GM19351 (cell line): ENCODE results near the gene ADIPOQ.
"Not testable (repeated sequence)": the region's sequence is repeated elsewhere in the genome, so short reads cannot be mapped to it uniquely, and the experiment has no call there.

Experiments
- ATAC-seq: cut with Tn5 transposase; IDR thresholded peaks from one replicate; pipeline ENCODE4 v1.9.1; 2021; ENCODE audit warnings: mild to moderate bottlenecking, moderate library complexity; ENCODE audit not compliant: unreplicated experiment

ADIPOQ gene

DNA sequence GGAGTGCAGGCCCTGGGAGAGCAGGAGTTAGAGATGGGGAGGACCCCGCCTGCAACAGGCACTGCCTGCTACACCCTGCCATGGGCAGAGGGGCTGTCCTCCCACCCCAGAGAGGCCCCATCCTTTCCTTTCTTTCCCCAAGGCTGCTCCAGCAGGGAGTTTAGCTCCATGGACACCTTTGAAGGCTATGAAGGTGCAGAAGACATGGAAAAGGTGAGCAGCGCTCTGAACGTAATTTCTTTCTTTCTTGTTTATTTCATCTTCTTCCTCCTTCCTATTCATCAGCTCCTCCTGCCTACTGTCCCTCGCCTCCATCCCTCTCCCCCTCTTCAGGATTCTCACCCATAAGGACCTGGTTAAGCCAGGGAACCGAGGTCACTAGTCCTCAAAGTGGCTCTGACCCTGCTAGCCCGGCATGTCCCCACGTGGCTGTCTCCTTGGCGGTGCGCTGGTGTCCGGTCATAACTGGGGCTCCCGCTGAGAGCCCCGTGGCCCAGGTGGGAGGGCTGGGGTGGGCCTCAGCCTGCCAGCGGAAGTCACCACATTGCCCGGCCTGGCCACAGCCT, 16.0 kb upstream of the ADIPOQ start:
- ATAC-seq: no peak

- peak; percentile 83 for ATAC-seq
Observed at GRCh38 chr3:186826976-186827857, 15.3 kb upstream of the ADIPOQ start.

DNA sequence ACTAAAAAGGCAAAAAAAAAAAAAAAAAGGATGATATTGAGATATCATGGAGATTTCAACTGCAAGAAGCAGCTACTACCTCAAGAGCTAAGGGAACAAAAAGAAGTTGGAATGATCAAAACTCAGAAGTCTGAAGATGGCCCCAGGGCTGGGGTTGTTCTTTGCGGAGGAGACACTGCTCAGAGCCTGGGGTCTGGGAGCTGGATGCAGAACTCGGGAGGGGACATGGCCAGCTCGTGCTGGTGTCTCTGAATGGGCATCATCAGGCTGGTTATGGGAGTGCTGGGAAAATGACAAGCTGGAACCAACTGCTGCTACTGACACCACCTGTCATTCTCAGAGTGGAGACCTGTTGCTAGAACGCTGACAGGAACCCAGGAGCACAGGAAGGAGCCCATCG, 14.2 kb upstream of the ADIPOQ start:
- no peak for ATAC-seq

- no peak for ATAC-seq
Observed at GRCh38 chr3:186831798-186832197, 10.7 kb upstream of the ADIPOQ start.

- ATAC-seq: no peak
Observed at GRCh38 chr3:186832276-186832675, 10.2 kb upstream of the ADIPOQ start.

DNA sequence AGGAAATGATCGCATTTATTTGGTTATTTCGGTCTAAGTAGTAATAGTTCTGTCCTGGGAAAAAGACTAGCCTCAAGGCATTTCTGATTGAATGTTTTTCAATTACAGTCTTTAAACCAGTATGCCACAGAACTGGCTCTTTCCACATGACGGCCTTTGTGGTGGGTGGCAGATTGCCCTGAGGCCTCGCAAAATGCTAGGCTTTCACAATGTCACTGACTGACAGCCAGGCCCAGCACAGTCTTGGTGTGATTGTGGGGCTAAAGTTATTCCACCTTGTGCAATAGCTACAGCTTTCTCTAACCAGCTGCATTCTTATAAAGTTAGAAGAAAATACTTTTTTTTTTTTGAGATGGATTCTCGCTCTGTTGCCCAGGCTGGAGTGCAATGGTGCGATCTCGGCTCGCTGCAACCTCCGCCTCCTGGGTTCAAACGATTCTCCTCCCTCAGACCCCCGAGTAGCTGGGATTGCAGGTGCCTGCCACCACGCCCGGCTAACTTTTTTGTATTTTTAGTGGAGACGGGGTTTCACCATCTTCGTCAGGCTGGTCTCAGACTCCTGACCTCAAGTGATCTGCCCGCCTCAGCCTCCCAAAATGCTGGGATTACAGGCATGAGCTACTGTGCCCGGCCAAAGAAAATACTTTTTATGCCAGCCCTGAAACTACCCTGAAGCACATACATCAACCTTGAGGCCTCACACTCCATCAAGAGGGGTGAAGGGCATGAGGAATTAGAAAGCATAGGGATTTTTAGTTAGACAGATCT, 2.5 kb upstream of the ADIPOQ start:
- ATAC-seq: no peak

DNA sequence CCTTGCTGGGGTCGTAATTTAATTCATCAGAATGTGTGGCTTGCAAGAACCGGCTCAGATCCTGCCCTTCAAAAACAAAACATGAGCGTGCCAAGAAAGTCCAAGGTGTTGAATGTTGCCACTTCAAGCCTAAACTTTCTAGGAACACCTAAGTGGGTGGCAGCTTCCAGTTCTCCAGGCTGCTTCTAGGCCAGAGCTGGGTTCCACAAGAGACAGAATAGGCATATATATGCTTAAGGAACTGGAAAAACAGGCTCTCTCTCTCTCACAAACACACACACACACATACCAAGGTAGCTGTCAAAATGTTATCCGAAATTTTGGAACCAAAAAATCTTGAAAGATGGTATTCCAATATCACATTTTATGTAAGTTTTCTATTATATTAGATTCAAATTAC, 890 bp upstream of the ADIPOQ start:
- ATAC-seq: no peak

GRCh38 chr3:186843039-186843432, 526 bp downstream of the ADIPOQ start:
- no peak for ATAC-seq

DNA sequence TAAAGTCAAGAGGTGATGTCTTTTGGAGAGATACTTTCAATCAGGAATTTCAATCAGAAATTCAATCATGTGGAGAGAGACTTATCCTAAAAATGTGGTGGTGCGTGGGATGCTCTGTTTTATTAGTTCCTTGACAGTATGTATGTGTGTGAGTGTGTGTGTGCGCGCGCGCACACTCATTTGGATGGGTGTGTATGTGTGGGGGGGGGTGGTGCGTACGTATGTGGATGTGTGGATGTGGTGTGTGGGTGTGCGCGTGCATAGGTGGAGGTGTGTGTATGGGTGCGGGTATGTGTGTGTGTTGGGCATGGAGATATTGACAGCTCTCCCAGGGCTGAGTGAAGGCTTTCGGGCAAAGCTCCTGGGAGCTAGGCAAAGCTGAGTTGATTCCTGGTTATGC, 2.4 kb downstream of the ADIPOQ start:
- ATAC-seq: no peak

- ATAC-seq: no peak
Observed at GRCh38 chr3:186845756-186846155, 3.2 kb downstream of the ADIPOQ start.

- ATAC-seq: no peak
Observed at GRCh38 chr3:186847437-186847836, 4.9 kb downstream of the ADIPOQ start.

DNA sequence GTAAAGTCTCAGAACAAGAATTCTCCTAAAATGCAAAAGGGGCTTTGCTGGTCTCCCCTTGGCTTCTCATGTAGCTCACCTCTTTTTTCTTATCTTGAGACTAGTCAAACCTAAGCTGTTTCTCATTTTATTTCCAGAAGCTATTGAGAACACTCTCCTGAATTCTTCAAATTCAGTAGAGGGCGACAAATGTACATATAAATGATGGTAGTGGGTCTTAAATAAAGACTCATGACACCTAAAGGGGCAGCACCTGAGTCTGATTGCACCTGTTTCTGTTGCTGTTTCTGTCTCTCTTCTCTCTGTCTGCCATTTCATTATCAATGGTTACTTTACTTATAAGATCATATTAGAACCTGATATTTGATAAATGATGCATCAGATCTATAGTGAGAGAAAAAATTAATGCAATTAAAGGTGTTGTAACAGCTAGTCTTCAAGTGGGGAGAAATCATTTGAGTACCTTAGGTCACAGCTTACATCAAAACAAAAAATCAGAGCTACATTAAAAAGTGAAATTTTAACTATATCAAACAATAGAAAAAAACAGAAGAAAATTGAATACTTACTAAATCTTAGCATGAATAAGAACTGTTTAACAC, 7.0 kb downstream of the ADIPOQ start:
- peak; percentile 83 for ATAC-seq

GRCh38 chr3:186851835-186852234, 9.3 kb downstream of the ADIPOQ start:
- ATAC-seq: not testable (repeated sequence)

GRCh38 chr3:186852994-186853393, 10.5 kb downstream of the ADIPOQ start:
- no peak for ATAC-seq

DNA sequence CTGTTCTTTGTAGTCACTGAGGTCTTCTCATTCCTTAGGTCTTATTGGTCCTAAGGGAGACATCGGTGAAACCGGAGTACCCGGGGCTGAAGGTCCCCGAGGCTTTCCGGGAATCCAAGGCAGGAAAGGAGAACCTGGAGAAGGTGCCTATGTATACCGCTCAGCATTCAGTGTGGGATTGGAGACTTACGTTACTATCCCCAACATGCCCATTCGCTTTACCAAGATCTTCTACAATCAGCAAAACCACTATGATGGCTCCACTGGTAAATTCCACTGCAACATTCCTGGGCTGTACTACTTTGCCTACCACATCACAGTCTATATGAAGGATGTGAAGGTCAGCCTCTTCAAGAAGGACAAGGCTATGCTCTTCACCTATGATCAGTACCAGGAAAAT, 11.6 kb downstream of the ADIPOQ start:
- ATAC-seq: no peak

DNA sequence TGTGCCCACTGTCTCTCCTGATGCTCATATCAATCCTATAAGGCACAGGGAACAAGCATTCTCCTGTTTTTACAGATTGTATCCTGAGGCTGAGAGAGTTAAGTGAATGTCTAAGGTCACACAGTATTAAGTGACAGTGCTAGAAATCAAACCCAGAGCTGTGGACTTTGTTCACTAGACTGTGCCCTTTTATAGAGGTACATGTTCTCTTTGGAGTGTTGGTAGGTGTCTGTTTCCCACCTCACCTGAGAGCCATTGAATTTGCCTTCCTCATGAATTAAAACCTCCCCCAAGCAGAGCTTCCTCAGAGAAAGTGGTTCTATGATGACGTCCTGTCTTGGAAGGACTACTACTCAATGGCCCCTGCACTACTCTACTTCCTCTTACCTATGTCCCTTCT, 12.4 kb downstream of the ADIPOQ start:
- no peak for ATAC-seq

- ATAC-seq: no peak
Observed at GRCh38 chr3:186857743-186858142, 15.2 kb downstream of the ADIPOQ start.

GRCh38 chr3:186865215-186865853, 22.8 kb downstream of the ADIPOQ start:
- not testable (repeated sequence) for ATAC-seq

GRCh38 chr3:186866095-186866494, 23.6 kb downstream of the ADIPOQ start:
- not testable (repeated sequence) for ATAC-seq

DNA sequence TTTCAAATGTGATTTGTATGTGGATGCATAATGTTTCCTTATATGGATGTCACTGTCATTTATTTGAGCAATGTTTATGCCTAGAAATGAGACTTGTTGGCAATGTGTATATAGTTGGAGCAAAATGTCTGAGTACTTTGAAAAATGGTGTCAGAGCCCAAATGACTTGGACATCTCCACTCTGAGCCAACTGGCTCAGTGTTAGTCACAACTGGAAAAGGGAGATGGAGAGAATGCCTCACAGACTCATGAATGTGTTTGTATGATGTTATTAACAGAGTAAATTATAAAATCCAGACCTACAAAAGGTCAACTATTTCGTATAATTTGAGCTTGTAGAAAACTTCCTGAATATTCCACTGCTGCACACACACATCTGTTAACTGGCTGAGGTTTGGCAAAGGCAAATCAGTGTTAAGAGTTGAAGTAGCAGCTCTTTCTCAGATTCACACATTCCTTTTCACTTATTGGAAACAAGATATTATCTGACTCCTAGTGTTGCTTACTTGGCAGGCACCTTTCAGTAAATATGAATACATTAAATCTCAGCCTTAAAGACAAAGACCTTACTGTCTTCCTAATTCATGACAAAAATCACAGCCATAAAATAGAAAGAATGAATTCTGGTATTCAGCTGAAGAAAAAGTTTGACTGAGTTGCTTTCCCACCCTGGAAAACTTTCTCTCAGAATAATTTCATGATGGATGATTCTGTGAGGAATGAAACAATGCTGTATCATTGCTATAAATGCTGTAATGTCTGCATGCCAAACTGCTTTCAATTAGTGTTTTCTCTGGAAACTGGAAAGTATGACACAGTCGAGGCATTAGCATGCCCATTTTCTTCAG, 27.0 kb downstream of the ADIPOQ start:
- ATAC-seq: no peak
